Chondrocyte (in vitro differentiated cells): Measurements from ENCODE around the gene AUTS2. TPM values are rescaled to one million over a fixed set of nuclear protein-coding genes. Genes with fewer than 3 reads are reported as not detected.

Experiments used
- DNase-seq: peaks from one replicate; pipeline ENCODE4 v3.0.0; 2021; ENCODE audit warnings: mixed read lengths, low spot score
- H3K27ac Mint-ChIP-seq: one replicate; pipeline ENCODE4 v1.8.0; 2021; ENCODE audit warnings: mild to moderate bottlenecking, moderate library complexity, mixed read lengths; ENCODE audit not compliant: unreplicated experiment
- H3K27me3 Mint-ChIP-seq: 2 replicates; pipeline ENCODE4 v1.8.0; 2021; ENCODE audit warnings: low read depth, mixed read lengths
- H3K36me3 Mint-ChIP-seq: 2 replicates; pipeline ENCODE4 v1.8.0; 2021; ENCODE audit warnings: low read depth, mixed read lengths
- H3K4me1 Mint-ChIP-seq: 2 replicates; pipeline ENCODE4 v1.8.0; 2021; ENCODE audit warnings: low read depth, mild to moderate bottlenecking, mixed read lengths
- H3K4me3 Mint-ChIP-seq: one replicate; pipeline ENCODE4 v1.8.0; 2021; ENCODE audit warnings: mild to moderate bottlenecking, moderate library complexity, mixed read lengths; ENCODE audit not compliant: unreplicated experiment
- H3K9me3 Mint-ChIP-seq: 2 replicates; pipeline ENCODE4 v1.8.0; 2021; ENCODE audit warnings: low read depth, mixed read lengths
- total RNA-seq: library from RNA; stranded (reverse); gene quantifications from 3 replicates; pipeline ENCODE4 v1.2.1, GENCODE V29; 2021
- TF ChIP-seq, protein P1 (sequence below): fragments of 200-600 bp; sonication (generic); IDR thresholded peaks from 2 replicates; pipeline ENCODE4 v1.5.0; 2021; ENCODE audit warnings: antibody characterized with exemption, mild to moderate bottlenecking, moderate library complexity

Gene AUTS2
- total RNA-seq, 1 donor from 2014 or later: 31.5 TPM

GRCh38 chr7:69796416-69796815, 198.1 kb downstream of the AUTS2 start:
- Mint-ChIP-seq H3K27ac (peak overlapping the region; percentile 14), H3K4me1 (peaks cover 54% of the 10 kb centered on the region)
- DNase-seq: no peak

DNA sequence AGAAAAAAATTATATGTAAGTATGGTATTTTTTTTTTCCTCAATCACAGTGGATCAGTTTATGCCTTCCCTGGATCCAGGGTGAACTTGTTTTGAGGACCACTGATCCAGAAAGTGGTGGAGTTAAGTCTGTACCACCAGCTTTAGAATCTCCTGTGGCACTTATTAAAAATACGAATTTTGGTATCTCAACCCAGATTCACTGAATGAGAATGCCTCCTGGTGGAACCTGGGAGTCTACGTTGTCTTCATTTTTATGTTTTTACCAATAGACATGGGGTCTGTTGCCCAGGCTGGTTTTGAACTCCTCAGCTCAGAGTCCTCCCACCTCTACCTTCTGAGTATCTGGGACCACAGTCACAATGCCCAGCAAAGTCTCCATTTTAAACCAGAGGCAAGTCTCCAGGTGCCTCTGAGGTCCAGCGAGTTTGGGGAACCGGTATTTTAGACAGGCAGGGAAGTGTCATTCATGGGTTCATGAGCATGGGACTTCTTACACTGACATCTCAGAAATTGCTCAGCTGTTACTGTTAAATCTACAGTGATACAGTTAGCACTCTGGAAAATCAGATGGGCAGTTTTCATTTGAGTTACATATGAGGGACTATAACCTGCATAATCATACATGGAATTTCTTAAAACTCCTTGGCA, 200.9 kb downstream of the AUTS2 start:
- no peak for DNase-seq
- no peaks in the 10 kb centered on the region for H3K27me3 Mint-ChIP-seq
- H3K36me3 Mint-ChIP-seq: no peaks in the 10 kb centered on the region
- H3K9me3 Mint-ChIP-seq: no peaks in the 10 kb centered on the region
- no peak overlapping the region for H3K4me3 Mint-ChIP-seq
- TF ChIP-seq, protein P1, sequence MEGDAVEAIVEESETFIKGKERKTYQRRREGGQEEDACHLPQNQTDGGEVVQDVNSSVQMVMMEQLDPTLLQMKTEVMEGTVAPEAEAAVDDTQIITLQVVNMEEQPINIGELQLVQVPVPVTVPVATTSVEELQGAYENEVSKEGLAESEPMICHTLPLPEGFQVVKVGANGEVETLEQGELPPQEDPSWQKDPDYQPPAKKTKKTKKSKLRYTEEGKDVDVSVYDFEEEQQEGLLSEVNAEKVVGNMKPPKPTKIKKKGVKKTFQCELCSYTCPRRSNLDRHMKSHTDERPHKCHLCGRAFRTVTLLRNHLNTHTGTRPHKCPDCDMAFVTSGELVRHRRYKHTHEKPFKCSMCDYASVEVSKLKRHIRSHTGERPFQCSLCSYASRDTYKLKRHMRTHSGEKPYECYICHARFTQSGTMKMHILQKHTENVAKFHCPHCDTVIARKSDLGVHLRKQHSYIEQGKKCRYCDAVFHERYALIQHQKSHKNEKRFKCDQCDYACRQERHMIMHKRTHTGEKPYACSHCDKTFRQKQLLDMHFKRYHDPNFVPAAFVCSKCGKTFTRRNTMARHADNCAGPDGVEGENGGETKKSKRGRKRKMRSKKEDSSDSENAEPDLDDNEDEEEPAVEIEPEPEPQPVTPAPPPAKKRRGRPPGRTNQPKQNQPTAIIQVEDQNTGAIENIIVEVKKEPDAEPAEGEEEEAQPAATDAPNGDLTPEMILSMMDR: peak; percentile 14
- H3K4me1 Mint-ChIP-seq: peaks cover 55% of the 10 kb centered on the region
- H3K27ac Mint-ChIP-seq: no peak overlapping the region

More at GRCh38 chr7:69796416-69796815, 198.1 kb downstream of the AUTS2 start:
- Mint-ChIP-seq H3K9me3 (no peaks in the 10 kb centered on the region), H3K27me3 (no peaks in the 10 kb centered on the region), H3K36me3 (no peaks in the 10 kb centered on the region), H3K4me3 (no peak overlapping the region)
- TF ChIP-seq, protein P1: no peak

- TF ChIP-seq, protein P1: no peak
- H3K4me3 Mint-ChIP-seq: no peak overlapping the region
Measured at GRCh38 chr7:69799990-69800389, 201.7 kb downstream of the AUTS2 start.

GRCh38 chr7:69800495-69800894, 202.2 kb downstream of the AUTS2 start:
- TF ChIP-seq, protein P1: no peak
- no peak for DNase-seq
- Mint-ChIP-seq H3K4me1 (peaks cover 57% of the 10 kb centered on the region), H3K36me3 (no peaks in the 10 kb centered on the region), H3K27me3 (no peaks in the 10 kb centered on the region), H3K4me3 (no peak overlapping the region), H3K9me3 (no peaks in the 10 kb centered on the region), H3K27ac (no peak overlapping the region)

More at GRCh38 chr7:69799990-69800389, 201.7 kb downstream of the AUTS2 start:
- H3K9me3 Mint-ChIP-seq: no peaks in the 10 kb centered on the region
- no peaks in the 10 kb centered on the region for H3K36me3 Mint-ChIP-seq
- H3K4me1 Mint-ChIP-seq: peaks cover 56% of the 10 kb centered on the region
- no peak for DNase-seq
- no peak overlapping the region for H3K27ac Mint-ChIP-seq
- no peaks in the 10 kb centered on the region for H3K27me3 Mint-ChIP-seq

GRCh38 chr7:69801729-69802682, 203.7 kb downstream of the AUTS2 start:
- Mint-ChIP-seq H3K4me3 (no peak overlapping the region), H3K4me1 (peaks cover 48% of the 10 kb centered on the region), H3K27ac (no peak overlapping the region), H3K36me3 (no peaks in the 10 kb centered on the region), H3K27me3 (no peaks in the 10 kb centered on the region), H3K9me3 (no peaks in the 10 kb centered on the region)
- DNase-seq: no peak
- TF ChIP-seq, protein P1: no peak
